Sigmoid colon (tissue), 7 donors: ENCODE results near the gene FRAS1. TPM values are rescaled to one million over a fixed set of nuclear protein-coding genes. Genes with fewer than 3 reads are reported as not detected.

Source experiments
- DNase-seq: peaks from one replicate; pipeline ENCODE4 v3.0.0-alpha.2; 2019
- H3K27ac ChIP-seq, 4 donors: fragments of 200-600 bp; sonication (generic); one replicate each; pipeline ENCODE4 v1.5.1; 2016 to 2019; ENCODE audit warnings: mild to moderate bottlenecking in 1 of 4
- H3K27me3 ChIP-seq, 3 donors: fragments of 200-600 bp; sonication (generic); one replicate each; pipeline ENCODE4 v1.5.1; 2019; ENCODE audit warnings: mild to moderate bottlenecking in 1 of 3
- H3K36me3 ChIP-seq, 4 donors: fragments of 200-600 bp; sonication (generic); one replicate each; pipeline ENCODE4 v1.5.1; 2016 to 2019
- H3K4me1 ChIP-seq, 4 donors: fragments of 200-600 bp; sonication (generic); one replicate each; pipeline ENCODE4 v1.5.1; 2017 to 2019
- H3K4me3 ChIP-seq, 4 donors: fragments of 200-600 bp; sonication (generic); one replicate each; pipeline ENCODE4 v1.5.1; 2017 to 2019; ENCODE audit warnings: mild to moderate bottlenecking in 2 of 4, moderate library complexity in 1 of 4
- H3K9me3 ChIP-seq, 4 donors: fragments of 200-600 bp in 3 of 4; sonication (generic) in 3 of 4; one replicate each; pipeline versions ENCODE4 v1.5.1 to v1.6.1; 2013 to 2019
- CTCF ChIP-seq, 4 experiments: fragments of 450-650 bp in 3 of 4; fragments of 200-600 bp in 1 of 4; IDR thresholded peaks; one replicate each; pipeline ENCODE4 v1.5.1; 2016 to 2019; ENCODE audit warnings: antibody characterized with exemption in 4 of 4, mild to moderate bottlenecking in 3 of 4, moderate library complexity in 2 of 4
- EP300 ChIP-seq, 4 donors: sonication (generic); formaldehyde crosslinking; IDR thresholded peaks; one replicate each; pipeline ENCODE4 v1.6.1; 2017; ENCODE audit warnings: antibody characterized with exemption in 4 of 4
- POLR2A ChIP-seq, 2 donors: fragments of 450-650 bp; IDR thresholded peaks; one replicate each; pipeline ENCODE4 v1.6.1; 2016; ENCODE audit warnings: antibody characterized with exemption in 2 of 2, mild to moderate bottlenecking in 2 of 2, moderate library complexity in 2 of 2
- POLR2AphosphoS5 ChIP-seq, 4 donors: sonication (generic); formaldehyde crosslinking; IDR thresholded peaks; one replicate each; pipeline ENCODE4 v1.6.1; 2017; ENCODE audit warnings: antibody characterized with exemption in 4 of 4
- WGBS, 2 donors: extraction: QIAGEN DNeasy Blood & Tissue Kit; methylation state at CpG; one replicate each; pipeline ENCODE4 v1.1.7; 2013; 5-methylcytosine and 5-hydroxymethylcytosine counted together
- intact Hi-C: fragments of 100-400 bp; cut with DNase I; formaldehyde crosslinking; loops from one replicate; pipeline ENCODE4 v1.15.1; 2023
- polyA plus RNA-seq, 3 donors: library from polyadenylated mRNA; stranded (reverse); fragments of 200-250 nt; gene quantifications; one replicate each; pipeline ENCODE4 v1.2.3, GENCODE V29; 2013
- total RNA-seq, 4 donors: library from RNA; depleted of rRNA; stranded (reverse); fragments of >200 nt; gene quantifications; one replicate each; pipeline ENCODE4 v1.1.0, GENCODE V29; 2016
- donor health status: healthy with polysubstance abuse.
- donor health status: Bipolar disorder and iron deficiency.
- donor health status: healthy.

The FRAS1 gene
- total and polyA plus RNA-seq, 7 donors: under 0.01 to 22.4 (median 7.4) TPM; not detected in 1

DNA sequence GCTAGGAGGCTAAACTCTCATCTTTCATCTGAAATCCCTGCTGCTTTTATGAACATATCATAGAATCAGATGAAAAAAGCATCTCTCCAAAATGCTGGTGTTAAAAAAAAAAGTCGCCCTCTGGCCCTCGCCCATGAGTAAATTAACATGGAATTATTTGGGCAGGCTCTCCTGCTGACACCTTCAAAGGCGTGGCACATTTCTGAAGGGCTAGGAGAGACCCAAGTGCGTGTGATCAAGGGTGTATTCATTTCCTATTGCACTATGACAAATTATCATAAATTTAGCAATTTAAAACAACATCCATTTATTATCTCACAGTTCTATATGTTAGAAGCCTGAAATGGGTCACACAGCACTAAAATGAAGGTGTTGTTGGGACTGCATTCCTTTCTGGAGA is 499.5 kb downstream of the FRAS1 start:
- H3K9me3 ChIP-seq: no peaks in the 10 kb centered on the region
- 74 to 89% methylated on average over 4 of the region's 4 CpGs for WGBS, 2 donors
- no peaks in the 10 kb centered on the region for H3K27me3 ChIP-seq
- no peak for DNase-seq
- H3K36me3 ChIP-seq: no peaks in the 10 kb centered on the region
- TF ChIP-seq POLR2AphosphoS5 (IDR thresholded peaks at IDR 0.05): no peak
- no peak for TF ChIP-seq EP300 (IDR thresholded peaks at IDR 0.05)
- TF ChIP-seq POLR2A (IDR thresholded peaks at IDR 0.05): no peak
- TF ChIP-seq CTCF (IDR thresholded peaks at IDR 0.05): no peak
- no peak overlapping the region for H3K4me3 ChIP-seq
- peak overlapping the region in 1 of 4 donors; percentile 25 for H3K27ac ChIP-seq
- intact Hi-C loops: no loop called here
- peaks cover 0 to 38% (median 27%) of the 10 kb centered on the region in 4 donors for H3K4me1 ChIP-seq

- intact Hi-C loops: no loop called here
- H3K27me3 ChIP-seq: no peaks in the 10 kb centered on the region
- no peaks in the 10 kb centered on the region for H3K36me3 ChIP-seq
- peak overlapping the region in 2 of 4 donors; percentile 25 to 33 for H3K27ac ChIP-seq
- no peaks in the 10 kb centered on the region for H3K9me3 ChIP-seq
- DNase-seq: no peak
- WGBS, 2 donors: 56 to 65% methylated on average over 2 of the region's 2 CpGs
- H3K4me3 ChIP-seq: no peak overlapping the region
- peaks cover 0 to 42% (median 27%) of the 10 kb centered on the region in 4 donors for H3K4me1 ChIP-seq
- TF ChIP-seq POLR2AphosphoS5 (IDR thresholded peaks at IDR 0.05) (no peak), POLR2A (IDR thresholded peaks at IDR 0.05) (no peak), EP300 (IDR thresholded peaks at IDR 0.05) (no peak), CTCF (IDR thresholded peaks at IDR 0.05) (no peak)
Measured at GRCh38 chr4:78557841-78558240, 500.7 kb downstream of the FRAS1 start.

DNA sequence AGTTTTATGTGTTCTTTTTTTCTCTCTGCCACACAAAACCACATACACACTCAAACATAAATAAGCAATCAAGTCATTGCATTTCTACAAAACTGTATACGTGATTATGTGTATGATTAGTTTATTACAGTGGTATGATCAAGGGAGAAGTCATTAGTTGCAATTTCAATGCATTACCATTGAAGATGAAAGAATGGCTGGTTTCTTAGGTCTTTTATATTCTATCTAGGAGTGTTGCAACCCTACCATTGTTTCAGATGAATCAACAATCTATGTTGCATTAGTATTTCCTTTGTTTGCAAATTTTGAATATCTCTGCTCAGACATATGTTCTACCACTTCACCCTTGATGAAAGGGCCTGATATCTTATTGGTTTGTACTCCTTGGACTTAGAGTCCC is 501.3 kb downstream of the FRAS1 start:
- Histone ChIP-seq H3K36me3 (no peaks in the 10 kb centered on the region), H3K4me3 (no peak overlapping the region), H3K4me1 (peaks cover 0 to 38% (median 24%) of the 10 kb centered on the region in 4 donors), H3K27me3 (no peaks in the 10 kb centered on the region), H3K27ac (peak overlapping the region in 1 of 4 donors; percentile 18), H3K9me3 (no peaks in the 10 kb centered on the region)
- WGBS, 2 donors: 20 to 60% methylated on average over 1 of the region's 1 CpG
- no peak for DNase-seq
- intact Hi-C loops: no loop called here
- TF ChIP-seq POLR2A (IDR thresholded peaks at IDR 0.05) (no peak), POLR2AphosphoS5 (IDR thresholded peaks at IDR 0.05) (no peak), CTCF (IDR thresholded peaks at IDR 0.05) (no peak), EP300 (IDR thresholded peaks at IDR 0.05) (no peak)

DNA sequence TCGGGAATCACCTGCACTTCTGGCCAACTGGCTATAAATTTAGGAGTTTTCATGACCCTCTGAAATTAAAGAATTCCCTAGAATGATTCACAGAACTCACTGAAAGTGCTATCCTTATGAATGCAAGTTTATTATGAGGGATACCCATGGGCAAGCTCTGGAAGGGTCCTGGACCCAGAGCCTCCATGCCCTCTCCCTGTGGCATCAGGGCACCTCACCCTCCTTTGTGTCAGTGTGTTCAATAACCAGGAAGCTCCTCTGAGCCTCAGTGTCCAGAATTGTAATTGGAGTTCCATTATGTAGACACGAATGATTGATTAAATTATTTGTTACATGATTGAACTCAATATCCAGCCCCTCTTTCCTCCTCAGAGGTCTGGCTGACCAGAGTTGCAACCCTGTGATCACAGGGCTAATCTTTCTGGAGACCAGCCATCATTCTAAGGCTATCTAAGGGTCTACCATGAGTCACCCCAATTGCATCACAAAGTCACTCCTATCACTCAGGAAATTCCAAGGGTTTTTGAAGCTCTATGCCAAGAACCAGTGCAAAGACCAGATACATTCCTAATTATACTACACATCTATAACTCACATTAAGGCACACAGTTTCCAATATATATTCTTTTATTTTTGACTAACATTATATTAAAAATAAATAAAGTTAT is 503.3 kb downstream of the FRAS1 start:
- no peak overlapping the region for H3K4me3 ChIP-seq
- H3K36me3 ChIP-seq: no peaks in the 10 kb centered on the region
- intact Hi-C loops: no loop called here
- peaks cover 0 to 36% (median 27%) of the 10 kb centered on the region in 4 donors for H3K4me1 ChIP-seq
- DNase-seq: no peak
- H3K9me3 ChIP-seq: no peaks in the 10 kb centered on the region
- H3K27me3 ChIP-seq: no peaks in the 10 kb centered on the region
- H3K27ac ChIP-seq: peak overlapping the region in 3 of 4 donors; percentile 17 to 79 (median 23)
- TF ChIP-seq CTCF (IDR thresholded peaks at IDR 0.05): no peak
- TF ChIP-seq POLR2AphosphoS5 (IDR thresholded peaks at IDR 0.05): no peak
- TF ChIP-seq POLR2A (IDR thresholded peaks at IDR 0.05): no peak
- no peak for TF ChIP-seq EP300 (IDR thresholded peaks at IDR 0.05)
- WGBS, 2 donors: 90 to 93% methylated on average over 2 of the region's 2 CpGs

GRCh38 chr4:78561677-78562076 is 504.6 kb downstream of the FRAS1 start:
- peak overlapping the region in 3 of 4 donors; percentile 23 to 79 (median 33) for H3K27ac ChIP-seq
- peaks cover 0 to 44% (median 30%) of the 10 kb centered on the region in 4 donors for H3K4me1 ChIP-seq
- no peak for TF ChIP-seq POLR2A (IDR thresholded peaks at IDR 0.05)
- TF ChIP-seq POLR2AphosphoS5 (IDR thresholded peaks at IDR 0.05): no peak

More at GRCh38 chr4:78561677-78562076, 504.6 kb downstream of the FRAS1 start:
- DNase-seq: no peak
- Histone ChIP-seq H3K27me3 (no peaks in the 10 kb centered on the region), H3K9me3 (no peaks in the 10 kb centered on the region), H3K36me3 (no peaks in the 10 kb centered on the region), H3K4me3 (no peak overlapping the region)
- intact Hi-C loops: no loop called here
